NCI-H2107 (cell line): ENCODE data around the gene CRABP1.

ENCODE experiments used
- DNase-seq: peaks from one replicate; lab custom pipeline; 2025; lab: John Stamatoyannopoulos, UW

Gene CRABP1

DNA sequence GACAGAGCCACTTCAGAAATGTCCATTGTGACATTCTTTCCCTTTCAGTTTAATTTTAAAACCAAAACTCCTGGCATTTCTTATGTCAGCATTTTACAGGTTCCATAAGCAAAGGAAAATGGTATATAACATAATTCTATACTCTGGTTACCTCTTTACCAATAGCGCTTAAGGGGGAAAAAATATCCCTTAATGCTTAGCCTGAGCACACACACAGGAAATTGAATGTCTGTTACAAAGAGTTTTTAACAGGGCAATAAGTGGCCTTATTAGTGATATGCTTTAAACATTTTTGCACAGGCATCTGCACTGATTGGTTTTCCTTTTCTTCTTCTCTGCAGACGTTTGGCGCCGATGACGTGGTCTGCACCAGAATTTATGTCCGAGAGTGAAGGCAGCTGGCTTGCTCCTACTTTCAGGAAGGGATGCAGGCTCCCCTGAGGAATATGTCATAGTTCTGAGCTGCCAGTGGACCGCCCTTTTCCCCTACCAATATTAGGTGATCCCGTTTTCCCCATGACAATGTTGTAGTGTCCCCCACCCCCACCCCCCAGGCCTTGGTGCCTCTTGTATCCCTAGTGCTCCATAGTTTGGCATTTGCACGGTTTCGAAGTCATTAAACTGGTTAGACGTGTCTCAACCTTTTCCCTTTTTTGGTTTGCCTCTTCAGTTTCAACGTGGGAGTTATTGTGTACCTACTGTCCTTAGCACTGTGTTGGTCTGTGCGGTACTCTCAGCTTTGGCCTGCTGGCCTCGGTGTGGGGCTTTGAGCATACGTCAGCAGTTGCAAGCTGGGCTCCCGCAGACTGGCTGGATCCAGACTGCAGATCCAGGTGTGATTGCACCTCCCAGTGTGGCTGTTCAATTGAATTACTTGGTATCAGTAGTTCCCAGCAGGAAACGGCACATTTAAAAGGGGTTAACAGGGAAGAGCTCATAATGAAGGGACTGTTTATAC lies 7.7 kb downstream of the CRABP1 start:
- DNase-seq, result no peak

DNA sequence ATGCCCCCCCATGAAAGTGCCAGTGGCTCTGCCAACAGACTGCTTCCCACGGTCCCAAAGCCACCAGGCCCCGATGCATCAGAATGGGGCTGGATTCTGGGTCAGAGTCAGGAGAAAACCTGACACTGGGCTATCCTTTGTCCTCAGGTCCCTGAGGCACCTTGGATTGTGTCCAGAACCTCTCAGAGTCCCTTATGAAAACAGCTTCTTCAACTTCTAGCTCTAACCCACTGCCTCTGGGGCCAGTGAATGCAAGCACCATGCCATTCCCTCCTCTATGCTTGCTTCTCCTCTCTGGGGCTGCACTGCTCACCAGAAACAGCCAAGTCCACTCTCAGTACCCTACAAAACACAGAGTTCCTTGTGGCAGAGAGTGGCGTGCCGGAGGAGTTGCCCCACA lies 9.9 kb downstream of the CRABP1 start:
- DNase-seq, result no peak

DNA sequence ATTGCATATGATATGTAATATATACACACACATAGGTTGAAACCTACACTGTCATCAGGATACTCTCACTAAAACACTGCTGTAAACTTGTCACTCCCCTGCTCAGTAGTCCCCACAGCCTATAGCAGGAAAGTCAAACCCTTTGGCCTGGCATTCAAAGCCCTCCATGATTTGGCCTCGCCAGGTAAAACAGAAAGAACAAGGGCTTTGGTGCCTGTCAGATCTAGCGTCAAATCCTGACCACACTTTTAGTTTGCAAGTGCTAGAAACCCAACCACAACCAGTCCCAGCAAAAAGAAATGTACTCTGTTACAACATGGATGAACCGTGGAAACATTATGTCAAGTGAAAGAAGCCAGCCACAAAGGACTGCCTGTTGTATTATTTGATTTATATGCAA lies 11.4 kb downstream of the CRABP1 start:
- DNase-seq, result no peak

DNA sequence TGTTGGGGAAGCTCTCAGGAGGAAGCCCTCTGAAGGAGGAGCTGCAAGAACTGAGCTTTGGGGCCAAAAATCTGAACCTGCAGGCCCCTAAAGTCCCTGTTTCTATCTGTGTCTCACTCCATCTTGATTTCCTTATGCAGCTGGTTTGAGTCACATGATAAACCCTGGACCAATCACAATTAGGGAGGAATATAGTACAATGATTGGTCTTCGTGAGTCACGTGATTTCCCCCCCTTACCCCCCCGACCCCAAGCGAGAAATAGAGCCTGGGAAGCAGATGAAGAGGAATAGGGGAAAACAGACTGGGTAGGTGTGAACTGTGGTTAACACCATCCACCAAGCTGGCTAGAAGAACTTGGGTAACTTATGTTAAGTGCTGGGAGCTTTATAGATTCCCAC lies 12.9 kb downstream of the CRABP1 start:
- DNase-seq, result no peak

DNA sequence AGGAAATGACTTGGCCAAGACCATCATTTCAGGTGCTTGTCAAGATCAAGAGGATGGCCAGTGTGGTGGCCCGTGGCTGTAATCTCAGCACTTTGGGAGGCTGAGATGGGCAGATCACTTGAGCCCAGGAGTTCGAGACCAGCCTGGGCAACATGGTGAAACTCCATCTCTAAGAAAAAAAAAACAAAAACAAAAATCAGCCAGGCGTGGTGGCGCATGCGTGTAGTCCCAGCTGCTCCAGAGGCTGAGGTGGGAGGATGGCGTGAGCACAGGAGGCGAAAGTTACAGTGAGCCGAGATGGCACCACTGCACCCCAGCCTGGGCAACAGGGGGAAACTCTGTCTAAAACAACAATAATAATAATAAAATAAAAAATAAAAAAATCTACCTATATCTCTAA lies 15.0 kb downstream of the CRABP1 start:
- DNase-seq, result no peak

DNA sequence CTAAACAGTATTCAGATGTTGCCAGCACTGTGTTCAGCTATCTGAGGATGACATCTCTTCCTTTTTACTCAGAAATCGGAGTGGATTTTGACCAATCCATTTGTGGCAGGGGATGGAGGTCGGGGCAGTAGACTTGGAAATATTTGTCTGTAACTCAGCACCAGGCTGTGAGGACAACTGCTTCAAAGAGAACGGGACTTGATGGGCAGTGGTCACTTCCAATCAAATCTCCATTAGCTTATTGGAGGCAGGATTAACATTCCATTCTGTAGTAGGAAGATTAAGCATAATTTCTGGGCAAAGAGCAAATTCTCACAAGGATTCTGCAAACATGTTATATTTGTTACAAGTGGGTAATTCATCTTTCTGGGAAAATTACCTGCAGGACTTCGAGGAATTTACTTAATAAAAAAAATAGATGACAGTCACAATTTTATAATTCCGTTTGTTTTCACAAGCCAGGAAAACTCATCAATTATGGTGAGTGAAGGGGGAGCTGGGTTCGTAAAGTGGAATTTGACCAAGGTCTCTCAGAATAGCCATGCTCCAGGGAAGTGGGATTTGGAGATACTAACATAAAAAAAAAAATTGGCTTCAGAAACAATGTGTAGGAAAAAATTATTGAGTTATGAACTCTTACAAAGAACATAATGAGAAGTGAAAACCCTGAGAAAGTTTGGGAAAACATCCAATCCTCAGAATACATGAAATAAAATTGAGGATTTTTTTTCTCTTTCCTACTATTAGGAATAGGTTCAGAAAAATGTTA lies 18.1 kb downstream of the CRABP1 start:
- DNase-seq, result no peak

DNA sequence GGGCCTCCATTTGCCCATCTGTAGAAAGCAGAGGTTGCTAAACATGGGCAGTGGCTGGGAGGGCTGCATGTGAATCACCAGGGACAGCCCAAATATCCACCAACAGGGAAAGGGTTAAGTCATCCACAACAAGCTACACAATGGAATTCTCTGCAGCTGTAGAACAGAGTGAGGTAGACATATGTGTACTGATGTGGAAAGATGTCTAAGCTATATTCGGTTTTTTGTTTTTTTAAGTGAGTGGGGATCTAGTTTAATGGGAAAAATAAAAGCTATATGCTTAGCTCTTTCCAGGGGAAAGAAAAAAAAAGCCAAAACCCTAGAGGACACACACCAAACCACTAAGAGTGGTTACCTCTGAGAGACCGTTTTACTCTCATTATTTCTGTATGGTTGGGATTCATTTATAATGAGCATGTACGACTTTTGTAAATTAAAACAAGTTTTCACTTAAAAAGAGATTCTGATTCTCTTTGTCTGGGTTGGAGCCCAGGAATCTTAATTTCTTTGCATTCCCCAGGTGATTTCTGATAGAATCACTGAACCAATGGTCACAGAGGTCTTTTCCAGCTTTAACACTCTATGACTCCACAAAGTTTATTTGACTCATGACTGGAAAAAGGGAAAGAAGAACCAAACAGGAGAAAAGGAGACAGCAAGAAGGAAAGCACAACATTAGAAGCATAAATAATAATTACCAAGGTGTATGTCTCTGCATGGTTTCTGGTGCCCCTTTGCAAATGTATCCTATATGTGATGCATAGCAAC lies 19.1 kb downstream of the CRABP1 start:
- DNase-seq, result no peak

DNA sequence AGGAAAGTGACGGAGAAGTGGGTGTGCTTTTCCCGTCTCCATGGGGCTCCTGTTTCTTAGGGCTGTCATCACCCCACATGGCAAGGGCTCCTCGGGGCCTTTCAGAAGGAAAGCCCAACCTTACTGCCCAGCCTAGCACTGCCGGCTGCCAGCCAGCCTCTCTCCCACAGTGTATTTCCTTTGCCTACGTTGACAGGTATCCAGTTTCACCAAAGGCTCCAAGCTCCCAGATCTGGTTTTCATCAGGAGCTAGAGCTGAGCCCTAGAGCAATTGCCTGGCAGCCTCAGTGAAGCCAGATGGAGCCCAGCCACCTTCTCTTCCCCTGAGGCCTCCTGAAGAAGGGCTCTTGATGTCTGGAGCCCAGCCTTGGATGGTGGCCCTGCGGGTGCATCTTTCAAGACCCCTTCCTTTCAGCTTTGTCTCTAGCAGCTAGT lies 20.2 kb downstream of the CRABP1 start:
- DNase-seq, result peak; percentile 20

DNA sequence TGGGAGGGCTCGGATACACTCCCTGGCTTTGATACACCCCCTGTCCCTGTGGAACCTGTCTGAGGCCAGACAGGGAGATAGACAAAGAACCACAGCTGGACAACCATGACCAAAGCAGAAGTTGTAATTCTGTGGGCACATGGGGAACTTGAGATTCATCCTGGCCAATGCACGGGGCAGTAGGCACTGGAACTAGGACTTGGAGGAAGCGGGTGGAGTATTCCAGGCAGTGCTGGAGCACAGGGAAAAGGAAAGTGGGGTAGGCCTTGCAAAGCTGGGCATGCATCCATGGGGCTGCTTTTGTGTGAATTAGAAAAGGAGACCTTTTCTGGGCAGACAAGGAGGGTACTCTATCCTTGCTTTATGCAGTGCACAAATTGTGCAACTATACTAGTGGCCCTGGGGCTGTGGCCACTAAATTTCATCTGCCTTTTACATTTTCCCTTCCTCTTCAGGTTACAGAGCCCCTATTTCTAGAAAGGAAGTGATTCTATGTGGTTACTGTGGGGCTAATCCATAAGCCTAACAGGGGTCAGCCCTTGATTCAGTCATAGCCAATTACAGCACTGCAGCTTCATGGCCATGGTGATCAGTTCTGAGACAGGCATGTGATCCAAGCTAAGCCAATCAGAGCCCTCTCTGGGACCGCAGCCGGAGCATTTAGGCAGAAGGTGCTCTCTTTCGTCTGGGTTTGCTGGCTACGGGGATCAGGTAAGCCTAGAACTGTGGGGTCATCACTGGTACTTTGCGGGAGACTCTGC lies 21.0 kb downstream of the CRABP1 start:
- no peak for DNase-seq

DNA sequence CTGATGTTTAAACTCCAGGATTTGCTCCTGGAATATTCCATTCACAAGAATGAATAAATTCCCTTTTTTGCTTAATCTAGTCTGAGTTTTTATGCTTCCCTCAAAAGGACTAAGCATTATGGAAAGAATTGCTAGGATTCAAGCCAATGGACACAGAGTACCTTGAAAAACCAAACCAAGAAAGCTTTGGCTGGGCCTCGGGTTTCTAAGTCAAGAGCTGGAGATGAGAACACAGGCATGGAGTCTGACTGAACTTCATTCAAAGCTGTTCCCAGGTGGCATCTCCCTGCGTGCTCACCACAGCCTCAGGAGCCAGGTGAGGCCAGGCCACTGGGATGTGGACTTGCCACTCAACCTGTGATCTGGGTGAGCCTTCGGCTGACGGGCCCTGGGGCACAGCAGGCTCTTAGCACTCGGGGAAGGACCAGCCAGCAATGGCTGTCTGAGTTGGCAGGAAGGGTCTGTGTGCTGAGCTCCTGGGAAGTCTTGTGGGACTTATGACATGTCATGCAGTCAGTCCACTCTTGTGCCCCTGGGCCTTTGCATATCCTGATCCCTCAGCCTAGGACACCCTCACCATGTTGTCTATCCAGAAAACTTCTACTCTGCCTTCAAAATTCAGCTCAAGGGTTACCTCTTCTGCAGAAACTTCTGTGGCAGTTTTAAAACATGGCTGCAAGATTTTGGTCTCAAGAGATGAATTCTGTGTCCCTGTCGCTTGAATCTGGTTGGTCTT lies 21.8 kb downstream of the CRABP1 start:
- DNase-seq, result no peak

DNA sequence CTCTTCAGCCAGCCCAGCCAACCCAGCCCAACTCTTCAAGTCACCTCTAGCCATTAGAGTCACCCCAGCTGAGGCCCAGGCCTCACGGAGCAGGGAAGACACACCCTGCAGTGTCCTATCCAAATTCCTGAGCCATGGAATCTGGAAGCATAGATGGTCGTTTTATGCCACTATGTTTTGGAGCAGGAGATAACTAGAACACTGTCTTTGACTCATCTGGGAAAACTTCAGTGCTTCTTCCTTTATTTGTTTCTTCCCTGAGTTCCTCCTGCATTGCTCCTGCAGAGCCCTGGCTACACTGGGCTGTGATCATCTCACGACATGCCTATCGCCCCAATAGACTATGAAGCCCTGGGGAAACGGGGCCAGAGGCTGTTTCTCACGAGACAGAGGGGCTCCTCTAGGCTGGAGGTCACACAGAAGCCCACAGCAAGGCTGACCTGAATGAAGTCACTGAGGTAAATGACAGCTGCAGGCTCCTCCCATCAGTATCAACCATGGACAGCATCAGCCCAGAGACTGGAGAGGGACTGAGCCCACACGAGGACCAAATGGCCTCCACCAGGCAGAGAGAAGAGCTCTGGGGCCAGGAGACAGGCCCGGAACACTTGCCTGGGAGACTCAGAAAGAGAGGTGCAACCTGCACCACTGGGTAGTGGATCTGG lies 22.7 kb downstream of the CRABP1 start:
- no peak for DNase-seq

DNA sequence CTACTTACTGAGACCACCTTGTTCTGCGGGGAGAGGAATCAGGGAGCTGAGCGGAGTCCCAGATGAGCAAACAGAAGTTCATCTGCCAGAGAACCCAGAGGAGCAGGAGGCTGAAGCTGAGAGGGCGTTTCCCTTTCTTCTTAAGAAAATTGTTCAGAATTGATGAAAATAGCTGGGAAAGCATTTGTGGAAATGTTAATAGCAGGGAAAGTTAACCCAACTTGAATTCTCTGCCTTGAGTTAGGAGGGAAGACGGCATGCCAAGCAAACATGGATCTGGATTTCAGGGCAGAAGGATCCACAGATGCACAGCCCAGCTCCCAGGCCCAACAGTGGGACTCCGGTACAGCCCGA lies 23.2 kb downstream of the CRABP1 start:
- DNase-seq, result no peak

DNA sequence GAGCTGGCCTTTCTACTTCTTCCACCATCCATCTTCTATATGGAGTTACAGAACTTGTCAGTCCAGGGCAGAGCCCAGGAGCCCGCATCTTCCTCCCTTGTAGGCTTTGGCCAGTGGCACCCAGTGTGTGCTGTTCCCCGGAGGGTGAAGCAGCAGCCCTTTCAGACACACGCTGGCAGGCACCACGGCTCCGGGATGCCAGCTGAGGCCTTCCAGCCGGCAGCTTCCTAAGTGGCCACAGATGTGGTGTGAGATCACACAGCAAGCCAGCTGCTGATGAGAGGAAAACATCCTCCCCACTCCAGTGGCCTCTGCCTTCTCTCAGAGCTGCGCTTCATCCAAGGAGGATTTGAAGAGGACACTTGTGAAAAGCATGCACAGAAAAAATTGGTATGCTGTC lies 24.1 kb downstream of the CRABP1 start:
- no peak for DNase-seq

DNA sequence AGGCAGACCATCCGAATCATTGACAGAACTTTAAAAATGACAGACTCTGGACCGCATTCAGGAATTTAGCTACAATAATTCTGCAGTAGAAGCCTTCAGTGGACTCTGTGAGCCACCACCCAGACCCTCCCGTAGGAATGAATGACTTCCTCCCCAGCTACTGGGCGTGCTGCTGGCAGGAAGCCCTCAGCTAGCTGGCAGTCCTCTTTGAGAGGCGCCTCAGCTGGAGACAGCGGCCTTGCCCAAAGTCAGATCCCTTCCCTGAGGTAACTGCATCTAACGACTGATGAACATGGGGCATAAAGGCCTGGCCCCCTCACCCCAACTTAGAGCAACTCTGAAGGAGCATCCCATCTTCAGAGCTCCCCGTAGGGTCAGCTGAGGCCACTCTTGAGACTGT lies 25.8 kb downstream of the CRABP1 start:
- no peak for DNase-seq

DNA sequence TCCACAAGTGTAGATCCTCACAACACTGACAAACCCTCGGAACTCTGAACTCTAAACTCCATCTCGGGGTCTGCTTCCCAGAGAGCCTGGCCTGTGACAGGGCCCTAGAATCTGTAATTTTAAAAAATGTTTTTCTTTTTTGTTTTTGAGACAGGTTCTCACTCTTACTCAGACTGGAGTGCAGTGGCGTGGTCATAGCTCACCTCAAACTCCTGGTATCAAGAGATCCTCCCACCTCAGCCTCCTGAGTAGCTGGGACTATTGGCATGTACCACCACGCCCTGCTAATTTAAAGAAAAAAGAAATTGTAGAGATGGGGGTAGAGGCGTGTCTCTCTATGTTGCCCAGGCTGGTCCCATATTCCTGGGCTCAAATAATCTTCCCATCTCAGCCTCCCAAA lies 26.2 kb downstream of the CRABP1 start:
- DNase-seq, result no peak

DNA sequence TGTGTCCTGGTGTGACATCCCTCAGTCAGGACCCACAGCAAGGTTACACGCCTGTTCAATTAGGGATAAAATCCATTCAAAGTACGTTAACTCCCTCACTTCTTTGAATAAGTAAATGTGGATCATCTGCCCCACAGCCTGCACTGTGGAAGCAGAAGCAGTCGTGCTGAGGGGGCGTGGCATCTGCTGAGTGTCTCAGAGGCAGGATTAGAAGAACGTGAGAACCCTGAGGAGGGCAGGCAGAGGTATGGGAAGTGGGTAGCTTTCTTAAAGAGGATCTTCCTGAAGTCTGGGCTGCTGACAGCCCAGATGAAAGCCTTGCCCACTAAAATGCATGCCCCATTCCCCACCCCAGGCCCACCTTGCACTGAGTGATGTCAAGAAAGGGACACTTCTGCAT lies 28.5 kb downstream of the CRABP1 start:
- no peak for DNase-seq

DNA sequence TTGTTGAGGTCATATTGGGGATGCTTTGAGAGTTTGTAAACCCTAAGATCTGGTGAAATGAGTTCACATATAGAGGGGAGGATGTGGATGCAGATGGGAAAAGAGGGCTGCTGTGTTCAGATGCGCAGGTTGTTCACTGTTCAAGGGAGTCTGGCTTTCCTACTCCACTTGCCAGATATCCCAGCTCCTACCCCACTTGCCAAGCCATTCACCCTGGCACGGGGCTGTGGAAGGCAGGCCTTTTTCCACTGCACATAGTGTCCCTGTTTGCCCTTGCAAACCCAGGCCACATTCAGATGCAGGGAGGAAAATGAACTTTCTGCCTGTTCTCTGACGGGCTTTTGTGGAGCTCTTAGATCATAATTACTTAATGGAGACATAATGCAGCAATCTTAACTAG lies 29.0 kb downstream of the CRABP1 start:
- DNase-seq, result no peak

DNA sequence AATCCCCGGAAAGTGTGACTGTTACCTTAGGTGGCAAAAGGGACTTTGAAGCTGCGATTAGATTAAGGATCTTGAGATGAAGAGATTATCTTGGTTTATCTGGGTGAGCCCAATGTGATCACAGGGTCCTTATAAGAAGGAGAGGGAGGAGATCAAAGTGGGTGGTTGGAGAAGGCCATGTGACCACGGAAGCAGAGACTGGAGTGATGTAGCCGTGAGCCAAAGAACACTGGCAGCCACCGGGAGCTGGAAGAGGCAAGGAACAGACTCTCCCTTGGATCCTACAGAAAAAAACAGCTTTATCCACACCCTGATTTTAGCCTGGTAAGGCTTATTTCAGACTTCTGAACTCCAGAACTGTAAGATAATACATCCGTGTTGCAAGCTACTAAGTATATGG lies 29.9 kb downstream of the CRABP1 start:
- no peak for DNase-seq

DNA sequence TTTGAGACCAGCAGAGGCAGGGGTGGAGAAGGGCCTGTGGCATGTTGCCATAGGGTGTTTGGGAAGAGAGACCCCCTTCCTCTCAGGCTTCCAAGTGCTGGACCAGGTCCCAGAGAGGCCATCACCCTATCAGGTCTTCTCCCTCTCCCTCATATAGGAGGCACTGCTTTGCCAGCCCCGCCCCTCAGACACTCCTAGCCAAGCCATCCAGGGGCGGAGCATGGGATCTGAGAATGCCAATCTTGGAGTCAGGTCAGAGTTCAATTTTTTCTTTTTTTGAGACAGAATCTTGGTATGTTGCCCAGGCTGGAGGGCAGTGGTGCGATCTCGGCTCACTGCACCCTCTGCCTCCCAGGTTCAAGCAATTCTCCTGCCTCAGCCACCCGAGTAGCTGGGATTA lies 32.7 kb downstream of the CRABP1 start:
- no peak for DNase-seq
